ENCODE measurements around the gene CCNY. TPM values are rescaled to one million over a fixed set of nuclear protein-coding genes. Genes with fewer than 3 reads are reported as not detected.

CCNY gene
- total RNA-seq, 1 donor from 2014 or later, result 37.5 TPM

DNA sequence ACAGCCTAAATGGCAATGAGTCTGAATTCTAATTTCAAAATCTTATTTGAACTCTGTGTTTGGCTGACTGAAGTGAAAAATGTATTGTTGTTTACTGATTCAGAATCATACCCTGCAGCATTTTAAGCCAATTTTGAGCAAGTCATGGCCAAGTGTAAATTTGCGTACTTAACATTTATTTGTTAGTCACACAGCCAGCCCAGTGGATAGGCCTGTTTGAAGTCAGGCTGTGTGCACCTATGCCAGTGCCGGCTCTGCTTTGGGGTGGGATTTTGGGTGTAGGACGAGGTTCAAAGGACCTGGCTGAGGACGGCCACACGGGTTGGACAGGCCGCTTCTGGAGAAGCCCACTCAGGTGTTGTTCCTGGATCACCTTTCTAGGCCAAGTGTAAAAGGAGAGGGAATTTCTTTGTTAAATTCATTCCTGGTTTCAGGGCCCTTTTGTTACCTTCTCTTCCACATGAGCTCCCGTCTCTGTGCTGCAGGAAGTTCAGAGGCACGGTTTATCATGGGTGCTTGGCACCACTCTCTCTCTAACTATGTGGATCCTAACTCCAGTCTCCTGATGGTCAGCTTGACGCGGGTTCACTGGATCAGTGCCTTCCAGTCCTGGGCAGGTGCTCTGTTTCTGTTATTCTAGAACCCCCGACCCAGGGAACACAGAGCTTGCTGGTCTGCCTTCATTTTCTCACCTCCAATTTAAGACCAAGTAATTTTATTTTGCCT, 84.7 kb downstream of the CCNY start:
- TF ChIP-seq, protein P1, sequence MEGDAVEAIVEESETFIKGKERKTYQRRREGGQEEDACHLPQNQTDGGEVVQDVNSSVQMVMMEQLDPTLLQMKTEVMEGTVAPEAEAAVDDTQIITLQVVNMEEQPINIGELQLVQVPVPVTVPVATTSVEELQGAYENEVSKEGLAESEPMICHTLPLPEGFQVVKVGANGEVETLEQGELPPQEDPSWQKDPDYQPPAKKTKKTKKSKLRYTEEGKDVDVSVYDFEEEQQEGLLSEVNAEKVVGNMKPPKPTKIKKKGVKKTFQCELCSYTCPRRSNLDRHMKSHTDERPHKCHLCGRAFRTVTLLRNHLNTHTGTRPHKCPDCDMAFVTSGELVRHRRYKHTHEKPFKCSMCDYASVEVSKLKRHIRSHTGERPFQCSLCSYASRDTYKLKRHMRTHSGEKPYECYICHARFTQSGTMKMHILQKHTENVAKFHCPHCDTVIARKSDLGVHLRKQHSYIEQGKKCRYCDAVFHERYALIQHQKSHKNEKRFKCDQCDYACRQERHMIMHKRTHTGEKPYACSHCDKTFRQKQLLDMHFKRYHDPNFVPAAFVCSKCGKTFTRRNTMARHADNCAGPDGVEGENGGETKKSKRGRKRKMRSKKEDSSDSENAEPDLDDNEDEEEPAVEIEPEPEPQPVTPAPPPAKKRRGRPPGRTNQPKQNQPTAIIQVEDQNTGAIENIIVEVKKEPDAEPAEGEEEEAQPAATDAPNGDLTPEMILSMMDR (IDR thresholded peaks at IDR 0.05), result no peak
- Histone ChIP-seq H3K36me3 (no peaks in the 10 kb centered on the region), H3K4me1 (peaks cover 0 to 50% of the 10 kb centered on the region in 2 donors), H3K9me3 (no peaks in the 10 kb centered on the region), H3K27me3 (no peaks in the 10 kb centered on the region), H3K4me3 (no peak overlapping the region), H3K27ac (peak overlapping the region; percentile 63 to 71)
- intact Hi-C loops (cut with DNase I), result no loop called here
- no peak for DNase-seq (ENCODE audit: low spot score in 2 of 2)

DNA sequence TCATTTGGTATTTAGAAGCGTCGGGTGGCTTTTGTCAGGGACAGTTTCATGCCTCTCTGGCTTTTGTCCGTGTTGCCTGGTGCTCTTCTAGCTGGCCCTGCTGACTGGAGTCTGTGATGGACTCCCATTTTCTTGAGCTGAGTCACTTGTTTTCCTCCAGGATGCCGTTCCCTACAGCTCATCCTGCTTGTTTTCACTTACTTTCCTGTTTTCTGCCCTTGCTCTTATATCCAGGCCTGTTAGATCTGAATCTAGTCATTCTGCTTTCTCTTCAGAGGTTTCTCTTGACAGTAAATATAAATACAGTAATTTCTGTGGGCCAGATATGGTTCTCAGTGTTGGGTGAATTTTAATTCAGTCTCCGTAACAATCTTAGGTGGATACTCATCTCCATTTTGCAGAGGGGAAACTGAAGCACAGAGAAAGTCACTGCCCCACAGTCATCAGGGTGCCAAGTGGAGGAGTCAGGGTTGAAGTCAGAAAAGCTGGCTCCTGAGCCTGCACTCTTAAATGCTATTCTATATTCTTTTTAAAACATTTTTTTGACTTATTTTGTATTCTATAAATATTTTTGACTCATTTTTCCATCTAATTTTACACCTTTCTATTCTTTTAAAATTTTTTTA, 85.4 kb downstream of the CCNY start:
- Histone ChIP-seq H3K27ac (peak overlapping the region; percentile 63 to 71), H3K27me3 (no peaks in the 10 kb centered on the region), H3K36me3 (no peaks in the 10 kb centered on the region), H3K4me3 (peak overlapping the region in 1 of 2 donors; percentile 5), H3K9me3 (no peaks in the 10 kb centered on the region), H3K4me1 (peaks cover 0 to 53% of the 10 kb centered on the region in 2 donors)
- peak in 1 of 2 donors; percentile 77 for DNase-seq (ENCODE audit: low spot score in 2 of 2)
- intact Hi-C loops (cut with DNase I), result no loop called here
- TF ChIP-seq, protein P1 (IDR thresholded peaks at IDR 0.05), result no peak

- H3K27me3 ChIP-seq, result no peaks in the 10 kb centered on the region
- H3K36me3 ChIP-seq, result no peaks in the 10 kb centered on the region
- peak overlapping the region; percentile 63 to 71 for H3K27ac ChIP-seq
- peaks cover 0 to 53% of the 10 kb centered on the region in 2 donors for H3K4me1 ChIP-seq
- intact Hi-C loops (cut with DNase I), result no loop called here
- no peaks in the 10 kb centered on the region for H3K9me3 ChIP-seq
- DNase-seq (ENCODE audit: low spot score in 2 of 2), result no peak
- H3K4me3 ChIP-seq, result no peak overlapping the region
- TF ChIP-seq, protein P1 (IDR thresholded peaks at IDR 0.05), result no peak
These were observed 85.9 kb downstream of the CCNY start for GRCh38 chr10:35422228-35422627.

- Histone ChIP-seq H3K4me3 (no peak overlapping the region), H3K36me3 (no peaks in the 10 kb centered on the region), H3K27me3 (no peaks in the 10 kb centered on the region), H3K9me3 (no peaks in the 10 kb centered on the region), H3K4me1 (peaks cover 0 to 53% of the 10 kb centered on the region in 2 donors), H3K27ac (peak overlapping the region in 1 of 2 donors; percentile 5)
- DNase-seq (ENCODE audit: low spot score in 2 of 2), result no peak
- TF ChIP-seq, protein P1 (IDR thresholded peaks at IDR 0.05), result no peak
- intact Hi-C loops (cut with DNase I), result no loop called here
These were observed 87.4 kb downstream of the CCNY start for GRCh38 chr10:35423505-35424306.

GRCh38 chr10:35424680-35425285, 88.5 kb downstream of the CCNY start:
- H3K9me3 ChIP-seq, result no peaks in the 10 kb centered on the region
- intact Hi-C loops (cut with DNase I), result no loop called here
- H3K27me3 ChIP-seq, result no peaks in the 10 kb centered on the region
- no peak for DNase-seq (ENCODE audit: low spot score in 2 of 2)
- H3K36me3 ChIP-seq, result no peaks in the 10 kb centered on the region
- TF ChIP-seq, protein P1 (IDR thresholded peaks at IDR 0.05), result no peak
- H3K27ac ChIP-seq, result no peak overlapping the region
- H3K4me1 ChIP-seq, result peaks cover 0 to 53% of the 10 kb centered on the region in 2 donors
- no peak overlapping the region for H3K4me3 ChIP-seq

All from ascending aorta (tissue), 2 donors.